ENCODE measurements around the gene F7.

F7 gene

DNA sequence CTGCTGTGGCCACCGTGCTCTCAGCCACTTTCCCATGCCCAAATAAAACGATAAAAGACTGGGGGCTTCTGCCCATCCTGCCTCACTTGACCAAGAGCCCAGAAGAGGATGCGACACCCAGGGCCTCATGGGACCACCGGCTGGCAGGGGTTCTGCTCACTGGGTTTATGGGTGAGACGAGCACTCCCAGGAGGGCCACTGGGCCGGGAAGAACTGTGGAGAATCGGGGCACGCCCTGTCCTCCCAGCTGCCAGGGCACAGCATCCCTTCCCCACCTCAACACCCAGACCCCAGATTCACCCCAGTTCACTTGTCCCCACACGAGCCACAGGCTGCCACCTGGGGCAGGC lies 12.3 kb downstream of the F7 start:
- H3K27me3 ChIP-seq: no peaks in the 10 kb centered on the region
- no peak overlapping the region for H3K4me3 ChIP-seq
- no peaks in the 10 kb centered on the region for H3K36me3 ChIP-seq
- no peak overlapping the region for H3K9ac ChIP-seq
- H3K27ac ChIP-seq: no peak overlapping the region
- H3K4me2 ChIP-seq: peak overlapping the region in 4 of 11 experiments; percentile 12 to 25 (median 16); a peak in 4 of 22 replicates
- no peaks in the 10 kb centered on the region for H3K9me3 ChIP-seq (replicated peaks in 1 of 11)
- H3K4me1 ChIP-seq: peaks cover 0 to 14% (median 7%) of the 10 kb centered on the region in 10 experiments; a peak in 7 of 20 replicates
- H4K20me1 ChIP-seq: peaks cover 0 to 4% (median 0%) of the 10 kb centered on the region in 11 experiments; a peak in 2 of 22 replicates
- no peak for TF ChIP-seq Cebpa-rat (IDR thresholded peaks at IDR 0.05)

DNA sequence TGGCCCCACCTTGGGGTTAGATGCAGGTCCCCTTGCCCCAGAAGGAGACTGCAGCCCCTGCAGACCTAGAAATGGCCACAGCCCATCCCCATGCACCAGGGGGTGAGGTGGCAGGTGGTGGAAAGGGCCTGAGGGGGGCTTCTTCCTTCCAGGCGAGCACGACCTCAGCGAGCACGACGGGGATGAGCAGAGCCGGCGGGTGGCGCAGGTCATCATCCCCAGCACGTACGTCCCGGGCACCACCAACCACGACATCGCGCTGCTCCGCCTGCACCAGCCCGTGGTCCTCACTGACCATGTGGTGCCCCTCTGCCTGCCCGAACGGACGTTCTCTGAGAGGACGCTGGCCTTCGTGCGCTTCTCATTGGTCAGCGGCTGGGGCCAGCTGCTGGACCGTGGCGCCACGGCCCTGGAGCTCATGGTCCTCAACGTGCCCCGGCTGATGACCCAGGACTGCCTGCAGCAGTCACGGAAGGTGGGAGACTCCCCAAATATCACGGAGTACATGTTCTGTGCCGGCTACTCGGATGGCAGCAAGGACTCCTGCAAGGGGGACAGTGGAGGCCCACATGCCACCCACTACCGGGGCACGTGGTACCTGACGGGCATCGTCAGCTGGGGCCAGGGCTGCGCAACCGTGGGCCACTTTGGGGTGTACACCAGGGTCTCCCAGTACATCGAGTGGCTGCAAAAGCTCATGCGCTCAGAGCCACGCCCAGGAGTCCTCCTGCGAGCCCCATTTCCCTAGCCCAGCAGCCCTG lies 12.8 kb downstream of the F7 start:
- Histone ChIP-seq H4K20me1 (peaks cover 0 to 1% (median 0%) of the 10 kb centered on the region in 11 experiments; a peak in 2 of 22 replicates), H3K27me3 (no peaks in the 10 kb centered on the region), H3K4me1 (peaks cover 0 to 14% (median 6%) of the 10 kb centered on the region in 10 experiments; a peak in 7 of 20 replicates), H3K27ac (no peak overlapping the region), H3K9me3 (replicated peaks in 1 of 11) (no peaks in the 10 kb centered on the region), H3K36me3 (no peaks in the 10 kb centered on the region), H3K4me3 (no peak overlapping the region), H3K4me2 (peak overlapping the region in 3 of 11 experiments; percentile 12 to 25 (median 18); a peak in 3 of 22 replicates), H3K9ac (no peak overlapping the region)
- no peak for TF ChIP-seq Cebpa-rat (IDR thresholded peaks at IDR 0.05)

DNA sequence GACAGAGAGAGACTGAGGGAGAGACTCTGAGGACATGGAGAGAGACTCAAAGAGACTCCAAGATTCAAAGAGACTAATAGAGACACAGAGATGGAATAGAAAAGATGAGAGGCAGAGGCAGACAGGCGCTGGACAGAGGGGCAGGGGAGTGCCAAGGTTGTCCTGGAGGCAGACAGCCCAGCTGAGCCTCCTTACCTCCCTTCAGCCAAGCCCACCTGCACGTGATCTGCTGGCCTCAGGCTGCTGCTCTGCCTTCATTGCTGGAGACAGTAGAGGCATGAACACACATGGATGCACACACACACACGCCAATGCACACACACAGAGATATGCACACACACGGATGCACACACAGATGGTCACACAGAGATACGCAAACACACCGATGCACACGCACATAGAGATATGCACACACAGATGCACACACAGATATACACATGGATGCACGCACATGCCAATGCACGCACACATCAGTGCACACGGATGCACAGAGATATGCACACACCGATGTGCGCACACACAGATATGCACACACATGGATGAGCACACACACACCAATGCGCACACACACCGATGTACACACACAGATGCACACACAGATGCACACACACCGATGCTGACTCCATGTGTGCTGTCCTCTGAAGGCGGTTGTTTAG lies 13.7 kb downstream of the F7 start:
- H3K4me1 ChIP-seq: peaks cover 0 to 14% (median 6%) of the 10 kb centered on the region in 10 experiments; a peak in 7 of 20 replicates
- H3K4me2 ChIP-seq: no peak overlapping the region
- TF ChIP-seq Cebpa-rat (IDR thresholded peaks at IDR 0.05): no peak
- H3K9me3 ChIP-seq (replicated peaks in 1 of 11): no peaks in the 10 kb centered on the region
- H3K9ac ChIP-seq: no peak overlapping the region
- no peaks in the 10 kb centered on the region for H3K27me3 ChIP-seq
- H3K36me3 ChIP-seq: no peaks in the 10 kb centered on the region
- H4K20me1 ChIP-seq: no peaks in the 10 kb centered on the region; a peak in 2 of 22 replicates
- no peak overlapping the region for H3K27ac ChIP-seq
- H3K4me3 ChIP-seq: no peak overlapping the region

GRCh38 chr13:113119822-113120189 lies 14.2 kb downstream of the F7 start:
- TF ChIP-seq Cebpa-rat (IDR thresholded peaks at IDR 0.05): no peak
- H3K4me1 ChIP-seq: peaks cover 0 to 14% (median 6%) of the 10 kb centered on the region in 10 experiments; a peak in 7 of 20 replicates

DNA sequence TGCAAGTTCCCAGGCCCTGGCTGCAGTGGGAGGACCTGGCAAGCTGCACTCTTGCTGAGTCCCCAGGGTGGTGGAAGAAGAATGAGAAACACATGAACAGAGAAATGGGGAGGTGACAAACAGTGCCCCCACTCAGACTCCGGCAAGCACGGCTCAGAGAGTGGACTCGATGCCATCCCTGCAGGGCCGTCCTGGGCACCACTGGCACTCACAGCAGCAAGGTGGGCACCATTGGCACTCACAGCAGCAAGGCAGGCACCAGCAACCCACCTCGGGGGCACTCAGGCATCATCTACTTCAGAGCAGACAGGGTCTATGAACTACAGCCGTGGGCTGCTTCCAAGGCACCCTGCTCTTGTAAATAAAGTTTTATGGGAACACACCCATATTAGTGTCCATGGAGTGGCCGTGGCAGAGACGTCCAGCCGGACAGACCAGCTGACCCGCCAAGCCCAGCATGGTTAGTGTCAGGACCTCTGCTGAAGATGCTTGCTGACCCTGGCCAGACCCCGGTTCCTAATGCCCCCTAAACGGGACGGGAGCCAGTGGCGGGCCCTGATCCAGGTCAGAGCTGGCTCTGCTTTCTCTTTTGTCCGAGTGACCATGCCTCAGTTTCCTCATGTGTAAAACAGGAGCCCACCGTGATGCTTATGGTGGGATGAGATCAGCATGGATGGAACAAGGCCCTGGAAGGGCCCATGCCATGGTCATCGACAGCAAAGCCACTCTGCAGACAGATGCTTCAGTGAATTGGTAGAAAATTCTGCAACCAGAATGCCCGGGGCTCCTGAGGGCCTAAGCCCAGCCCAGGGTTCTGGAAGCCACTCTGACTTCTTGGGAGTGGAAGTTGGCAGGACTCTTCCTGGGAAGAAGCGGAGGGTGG lies 14.9 kb downstream of the F7 start:
- no peak overlapping the region for H3K4me2 ChIP-seq
- H3K27me3 ChIP-seq: no peaks in the 10 kb centered on the region
- no peak for TF ChIP-seq Cebpa-rat (IDR thresholded peaks at IDR 0.05)
- H3K36me3 ChIP-seq: no peaks in the 10 kb centered on the region
- no peak overlapping the region for H3K4me3 ChIP-seq
- no peak overlapping the region for H3K9ac ChIP-seq
- no peaks in the 10 kb centered on the region; a peak in 2 of 22 replicates for H4K20me1 ChIP-seq
- no peak overlapping the region for H3K27ac ChIP-seq
- H3K9me3 ChIP-seq (replicated peaks in 1 of 11): no peaks in the 10 kb centered on the region
- H3K4me1 ChIP-seq: peaks cover 0 to 14% (median 6%) of the 10 kb centered on the region in 10 experiments; a peak in 7 of 20 replicates

More at GRCh38 chr13:113119822-113120189, 14.2 kb downstream of the F7 start:
- Histone ChIP-seq H3K9ac (no peak overlapping the region), H4K20me1 (no peaks in the 10 kb centered on the region; a peak in 2 of 22 replicates), H3K9me3 (replicated peaks in 1 of 11) (no peaks in the 10 kb centered on the region), H3K36me3 (no peaks in the 10 kb centered on the region), H3K4me3 (no peak overlapping the region), H3K27me3 (no peaks in the 10 kb centered on the region), H3K4me2 (no peak overlapping the region), H3K27ac (no peak overlapping the region)

DNA sequence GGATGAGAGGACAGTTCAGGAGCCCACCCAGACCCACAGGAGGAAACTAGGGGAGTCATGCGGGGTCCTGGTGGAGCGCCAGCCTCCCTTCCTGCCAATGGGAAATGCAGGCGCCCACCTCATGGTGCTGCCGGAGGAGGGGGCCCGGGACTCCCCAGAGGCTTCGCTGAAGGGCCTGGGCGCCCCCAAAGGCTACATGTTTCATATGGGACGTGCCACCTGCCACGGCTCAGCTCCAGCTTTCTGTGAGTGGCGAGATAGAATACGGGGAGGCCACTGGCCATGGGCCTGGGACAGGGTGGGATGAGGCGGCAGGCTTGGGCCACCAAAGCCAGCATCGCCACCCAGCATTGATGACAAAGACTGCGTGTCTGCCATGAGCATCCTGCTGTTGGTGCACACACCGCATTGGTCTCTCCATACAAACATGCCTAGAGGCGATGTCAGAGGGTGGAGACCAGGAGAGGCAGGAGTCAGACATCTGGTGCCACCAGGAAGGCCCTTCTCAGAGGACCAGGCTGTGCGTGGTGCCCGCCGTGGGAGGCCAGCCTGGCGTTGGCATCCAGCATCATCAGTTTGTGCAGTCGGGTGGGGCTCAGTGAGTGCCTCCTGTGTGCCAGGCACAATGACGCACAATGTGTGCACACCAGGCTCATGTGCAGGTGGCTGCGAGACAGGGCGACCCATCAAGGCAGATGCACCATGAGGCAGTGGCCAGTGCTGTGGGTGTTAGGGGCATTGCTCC lies 15.8 kb downstream of the F7 start:
- no peaks in the 10 kb centered on the region for H3K27me3 ChIP-seq
- peaks cover 0 to 14% (median 6%) of the 10 kb centered on the region in 10 experiments; a peak in 7 of 20 replicates for H3K4me1 ChIP-seq
- H3K4me2 ChIP-seq: no peak overlapping the region
- no peak overlapping the region for H3K4me3 ChIP-seq
- no peaks in the 10 kb centered on the region; a peak in 1 of 22 replicates for H4K20me1 ChIP-seq
- H3K9ac ChIP-seq: no peak overlapping the region
- no peak for TF ChIP-seq Cebpa-rat (IDR thresholded peaks at IDR 0.05)
- no peaks in the 10 kb centered on the region for H3K9me3 ChIP-seq (replicated peaks in 1 of 11)
- H3K36me3 ChIP-seq: no peaks in the 10 kb centered on the region
- H3K27ac ChIP-seq: no peak overlapping the region

GRCh38 chr13:113121928-113122471 lies 16.4 kb downstream of the F7 start:
- no peak overlapping the region for H3K27ac ChIP-seq
- peaks cover 0 to 14% (median 6%) of the 10 kb centered on the region in 10 experiments; a peak in 7 of 20 replicates for H3K4me1 ChIP-seq
- no peaks in the 10 kb centered on the region; a peak in 1 of 22 replicates for H4K20me1 ChIP-seq
- H3K36me3 ChIP-seq: no peaks in the 10 kb centered on the region
- H3K27me3 ChIP-seq: no peaks in the 10 kb centered on the region
- no peak overlapping the region for H3K4me2 ChIP-seq
- no peaks in the 10 kb centered on the region for H3K9me3 ChIP-seq (replicated peaks in 1 of 11)
- H3K9ac ChIP-seq: no peak overlapping the region
- H3K4me3 ChIP-seq: no peak overlapping the region
- TF ChIP-seq Cebpa-rat (IDR thresholded peaks at IDR 0.05): no peak

DNA sequence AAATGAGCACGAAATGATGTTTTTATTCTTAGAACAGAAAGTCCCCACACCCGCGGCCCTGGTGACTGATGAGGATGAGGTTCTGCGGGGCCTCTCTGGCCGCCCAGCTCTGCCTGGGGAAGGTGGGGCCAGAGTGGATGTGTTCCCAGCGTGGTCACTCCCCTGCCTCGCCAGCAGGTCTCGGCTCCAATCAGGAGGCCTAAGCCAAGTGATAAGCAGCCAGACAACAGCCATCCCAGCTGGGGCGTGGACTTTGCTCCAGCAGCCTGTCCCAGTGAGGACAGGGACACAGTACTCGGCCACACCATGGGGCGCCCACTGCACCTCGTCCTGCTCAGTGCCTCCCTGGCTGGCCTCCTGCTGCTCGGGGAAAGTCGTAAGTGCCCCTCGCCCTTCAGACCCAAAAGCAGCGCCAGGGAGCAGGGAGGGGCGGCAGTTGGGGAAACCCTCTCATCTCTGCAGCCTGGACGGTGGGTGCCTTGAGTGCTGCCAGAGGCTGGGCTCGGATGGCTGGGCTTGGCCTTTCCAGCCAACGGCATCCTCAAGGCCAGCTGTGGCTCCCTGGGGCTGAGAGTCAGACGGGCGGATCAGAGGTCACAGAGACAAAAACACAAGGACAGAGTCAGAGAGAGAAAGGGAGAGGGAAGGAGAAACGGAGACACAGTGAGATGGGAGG lies 17.1 kb downstream of the F7 start, which contains the start of gene F10:
F10 (plus strand) TSS at position 250 of the 676 bp plus-strand sequence; CDS start at position 307, 57 bp downstream.
- TF ChIP-seq Cebpa-rat (IDR thresholded peaks at IDR 0.05): no peak
- Histone ChIP-seq H3K9me3 (replicated peaks in 1 of 11) (no peaks in the 10 kb centered on the region), H3K27me3 (no peaks in the 10 kb centered on the region), H4K20me1 (no peaks in the 10 kb centered on the region; a peak in 1 of 22 replicates), H3K9ac (no peak within 1 kb of the TSS), H3K4me2 (no peak within 1 kb of the TSS), H3K4me3 (no peak within 1 kb of the TSS), H3K36me3 (no peaks in the 10 kb centered on the region), H3K4me1 (peaks cover 0 to 7% (median 2%) of the 10 kb centered on the region in 10 experiments; a peak in 7 of 20 replicates), H3K27ac (no peak within 1 kb of the TSS)

All from BLaER1 treated with 17β-estradiol and CSF1 and Interleukin-3, amounts not matched to agents 10 nM and 100 nM (cell line).